NCI-H1436 (cell line): Measurements from ENCODE around the gene LRSAM1.
"Not testable (repeated sequence)": the region's sequence is repeated elsewhere in the genome, so short reads cannot be mapped to it uniquely, and the experiment has no call there.

ENCODE experiments used
- DNase-seq: peaks from one replicate; lab custom pipeline; 2025; lab: John Stamatoyannopoulos, UW

Gene LRSAM1

DNA sequence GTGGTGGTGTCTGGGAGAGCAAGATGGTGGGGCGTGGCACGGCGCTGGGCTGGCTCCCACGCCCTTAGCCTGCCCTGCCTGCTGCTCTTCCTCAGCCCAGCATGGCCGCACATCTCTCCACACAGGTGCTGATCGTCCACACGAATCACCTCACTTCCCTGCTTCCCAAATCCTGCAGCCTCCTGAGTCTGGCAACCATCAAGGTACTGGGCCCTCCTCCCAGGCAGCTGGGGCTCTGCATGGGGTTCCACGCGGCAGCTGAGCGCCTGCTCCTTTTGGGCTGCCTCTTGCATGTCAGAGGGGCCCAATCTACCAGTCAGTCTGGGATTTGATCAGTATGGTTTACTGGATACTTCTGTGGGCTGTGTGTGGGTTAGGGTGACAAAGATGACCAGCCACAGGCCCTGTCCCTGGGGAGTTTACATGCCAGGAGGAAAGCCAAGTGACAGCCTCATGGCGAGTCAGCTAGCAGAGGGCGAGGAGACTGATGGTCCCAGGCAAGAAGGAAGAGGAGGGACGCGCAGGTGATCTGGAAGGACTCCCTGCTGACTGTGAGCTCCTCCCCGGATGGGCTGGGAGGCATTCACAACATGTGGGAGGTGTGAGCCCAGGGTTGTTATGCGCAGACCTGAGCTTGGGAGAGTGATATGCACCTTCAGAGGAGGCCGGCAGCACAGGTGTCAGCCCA is 6.0 kb downstream of the LRSAM1 start:
- no peak for DNase-seq

DNA sequence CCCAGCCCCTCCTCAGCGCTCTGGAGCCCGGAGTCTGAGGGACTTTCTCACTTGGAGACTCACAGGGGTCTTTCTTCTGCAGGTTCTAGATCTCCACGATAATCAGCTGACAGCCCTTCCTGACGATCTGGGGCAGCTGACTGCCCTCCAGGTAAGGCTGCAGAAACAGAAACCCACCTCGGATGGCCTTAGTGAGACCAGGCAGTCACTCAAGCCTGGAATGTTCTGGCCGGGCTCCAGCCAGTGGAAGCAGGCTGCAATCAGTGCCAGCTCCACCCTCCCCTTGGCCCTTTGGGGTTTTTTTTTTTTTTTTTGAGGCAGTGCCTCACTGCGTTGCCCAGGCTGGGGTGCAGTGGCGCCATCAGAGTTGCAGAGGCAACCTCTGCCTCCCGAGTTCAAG is 7.6 kb downstream of the LRSAM1 start:
- DNase-seq: no peak

GRCh38 chr9:127463382-127463781 is 12.1 kb downstream of the LRSAM1 start:
- no peak for DNase-seq

- no peak for DNase-seq
Measured at GRCh38 chr9:127463911-127464310, 12.6 kb downstream of the LRSAM1 start.

DNA sequence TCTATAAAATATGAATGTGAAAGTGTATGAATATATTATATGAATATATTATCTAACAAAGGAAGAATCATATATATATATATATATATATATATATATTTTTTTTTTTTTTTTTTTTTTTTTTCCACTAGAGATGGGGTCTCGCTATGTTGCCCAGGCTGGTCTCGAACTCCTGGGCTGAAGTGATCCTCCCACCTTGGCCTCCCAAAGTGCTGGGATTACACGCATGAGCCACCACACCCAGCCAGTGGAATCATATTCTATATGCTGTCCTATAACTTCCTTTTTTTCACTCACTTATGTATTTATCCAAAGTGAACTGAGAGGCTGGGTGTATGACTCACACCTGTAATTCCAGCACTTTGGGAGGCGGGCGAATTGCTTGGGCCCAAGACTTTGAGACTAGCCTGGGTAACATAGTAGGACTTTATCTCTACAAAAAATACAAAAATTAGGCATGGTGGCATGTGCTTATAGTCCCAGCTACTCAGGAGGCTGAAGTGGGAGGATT is 15.2 kb downstream of the LRSAM1 start:
- DNase-seq: not testable (repeated sequence)

GRCh38 chr9:127467621-127468020 is 16.3 kb downstream of the LRSAM1 start:
- DNase-seq: no peak

DNA sequence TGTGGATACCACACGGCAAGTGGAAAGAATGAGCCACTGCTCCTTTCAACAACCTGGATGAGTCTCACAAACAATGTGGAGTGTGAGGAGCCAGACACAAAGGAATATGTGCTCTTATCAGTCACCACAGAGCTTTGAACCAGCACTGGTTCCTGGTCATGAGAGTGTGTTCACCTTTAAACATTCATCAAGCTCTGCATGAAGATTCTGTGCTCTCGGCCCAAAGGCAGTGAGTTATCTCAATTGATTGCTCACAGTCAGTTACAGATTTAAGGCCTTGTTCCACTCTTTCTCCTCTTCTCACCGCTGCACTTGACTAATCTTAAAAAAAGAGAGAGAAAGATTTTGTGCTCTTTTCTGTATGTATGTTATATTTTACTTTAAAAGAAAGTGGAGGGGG is 19.4 kb downstream of the LRSAM1 start:
- DNase-seq: no peak

DNA sequence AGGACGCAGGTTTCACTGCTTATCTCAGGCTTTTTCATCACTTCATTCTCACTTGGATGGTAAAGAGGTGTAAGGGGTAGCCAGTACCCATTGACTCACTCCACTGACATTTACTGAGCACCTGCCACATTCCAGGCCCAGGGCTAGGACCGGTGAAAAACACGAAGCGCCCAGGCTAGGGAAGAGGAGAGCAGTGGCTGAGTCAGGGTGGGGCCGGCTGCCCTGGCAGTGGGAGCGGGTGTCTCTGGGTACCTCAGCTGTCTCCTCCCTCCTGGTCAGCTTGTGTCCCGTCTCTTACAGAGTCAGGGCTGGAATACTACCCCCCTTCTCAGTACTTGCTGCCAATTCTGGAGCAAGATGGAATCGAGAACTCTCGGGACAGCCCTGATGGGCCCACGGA is 22.2 kb downstream of the LRSAM1 start:
- no peak for DNase-seq

- DNase-seq: no peak
Measured at GRCh38 chr9:127473932-127474331, 22.6 kb downstream of the LRSAM1 start.

GRCh38 chr9:127474592-127474991 is 23.3 kb downstream of the LRSAM1 start:
- DNase-seq: no peak

DNA sequence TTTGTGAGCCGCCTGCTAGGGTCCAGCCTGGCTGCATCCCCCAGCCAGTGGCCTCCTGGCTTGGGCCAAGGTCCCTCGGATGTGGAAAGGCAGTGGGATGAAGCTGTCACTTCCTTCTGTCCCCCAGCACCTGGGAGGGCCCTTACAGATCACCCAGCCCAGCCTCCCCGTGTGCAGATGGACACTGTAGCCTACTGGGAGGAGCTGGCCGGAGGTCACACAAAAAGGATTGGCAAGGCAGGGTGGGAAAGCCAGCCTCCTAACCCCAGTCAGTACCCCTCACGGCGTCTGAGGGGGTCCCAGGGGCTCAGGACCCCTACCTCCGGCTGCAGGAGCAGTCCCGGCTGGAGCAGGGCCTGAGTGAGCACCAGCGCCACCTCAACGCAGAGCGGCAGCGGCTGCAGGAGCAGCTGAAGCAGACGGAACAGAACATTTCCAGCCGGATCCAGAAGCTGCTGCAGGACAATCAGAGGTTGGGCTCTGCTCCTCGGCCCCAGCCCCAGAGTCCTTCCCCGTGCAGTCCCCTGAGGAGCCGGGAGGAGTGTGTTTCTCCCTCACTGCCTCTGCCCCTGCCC is 28.3 kb downstream of the LRSAM1 start:
- DNase-seq: no peak

- DNase-seq: no peak
Measured at GRCh38 chr9:127482662-127483061, 31.4 kb downstream of the LRSAM1 start.

- no peak for DNase-seq
Measured at GRCh38 chr9:127485995-127486394, 34.7 kb downstream of the LRSAM1 start.

- DNase-seq: no peak
Measured at GRCh38 chr9:127488946-127489345, 37.6 kb downstream of the LRSAM1 start.

GRCh38 chr9:127489471-127490115 is 38.3 kb downstream of the LRSAM1 start:
- DNase-seq: no peak

DNA sequence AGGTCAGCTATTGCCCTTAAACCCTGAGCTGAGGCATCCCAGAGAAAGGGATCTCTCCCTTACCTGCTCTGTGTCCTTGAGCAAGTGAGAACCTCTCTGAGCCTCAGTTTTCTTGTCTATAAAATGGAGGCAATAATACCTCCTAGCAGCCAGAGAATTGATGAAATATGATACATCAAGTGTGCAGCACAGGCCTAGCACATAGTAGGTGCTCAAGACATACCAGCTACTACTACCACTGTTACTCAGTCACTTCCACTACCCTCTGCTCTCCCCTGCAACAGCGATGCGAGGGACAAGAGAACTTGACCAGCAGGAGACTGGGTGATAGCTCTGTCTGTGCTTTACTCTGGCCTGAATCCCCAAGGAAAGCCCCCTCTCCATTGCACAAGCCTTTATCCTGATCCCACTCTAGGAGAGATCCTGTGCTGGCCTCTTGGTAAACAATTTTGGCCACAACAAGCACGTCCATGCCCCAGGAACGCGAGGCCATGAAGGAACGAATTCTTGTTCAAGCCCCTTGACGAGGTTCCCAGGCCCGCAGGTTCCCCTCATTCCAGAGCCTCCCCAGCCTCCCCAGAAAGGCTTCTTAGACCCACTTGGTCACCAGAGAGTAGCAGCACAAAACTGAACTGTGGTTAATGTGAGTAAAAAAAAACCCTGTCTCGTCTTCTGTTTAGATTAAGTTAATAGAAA is 39.4 kb downstream of the LRSAM1 start:
- DNase-seq: no peak

GRCh38 chr9:127491516-127491915 is 40.2 kb downstream of the LRSAM1 start:
- no peak for DNase-seq

DNA sequence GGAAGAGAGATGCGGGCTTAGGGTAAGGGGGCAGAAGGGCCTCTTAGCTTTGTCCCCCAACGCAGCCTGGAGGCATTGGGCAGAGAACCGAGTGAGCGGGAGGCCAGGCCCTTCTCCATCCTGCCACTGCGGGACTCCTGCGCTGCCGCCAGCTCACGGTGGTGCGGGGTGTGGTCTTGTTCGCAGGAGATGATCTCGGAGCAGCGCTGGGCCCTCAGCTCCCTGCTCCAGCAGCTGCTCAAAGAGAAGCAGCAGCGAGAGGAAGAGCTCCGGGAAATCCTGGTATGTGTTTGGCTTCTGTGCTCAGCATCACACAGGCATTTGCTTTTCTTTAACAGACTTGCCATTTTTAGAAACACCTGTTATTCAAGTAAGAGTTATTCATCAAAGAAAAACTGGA is 41.3 kb downstream of the LRSAM1 start:
- no peak for DNase-seq

DNA sequence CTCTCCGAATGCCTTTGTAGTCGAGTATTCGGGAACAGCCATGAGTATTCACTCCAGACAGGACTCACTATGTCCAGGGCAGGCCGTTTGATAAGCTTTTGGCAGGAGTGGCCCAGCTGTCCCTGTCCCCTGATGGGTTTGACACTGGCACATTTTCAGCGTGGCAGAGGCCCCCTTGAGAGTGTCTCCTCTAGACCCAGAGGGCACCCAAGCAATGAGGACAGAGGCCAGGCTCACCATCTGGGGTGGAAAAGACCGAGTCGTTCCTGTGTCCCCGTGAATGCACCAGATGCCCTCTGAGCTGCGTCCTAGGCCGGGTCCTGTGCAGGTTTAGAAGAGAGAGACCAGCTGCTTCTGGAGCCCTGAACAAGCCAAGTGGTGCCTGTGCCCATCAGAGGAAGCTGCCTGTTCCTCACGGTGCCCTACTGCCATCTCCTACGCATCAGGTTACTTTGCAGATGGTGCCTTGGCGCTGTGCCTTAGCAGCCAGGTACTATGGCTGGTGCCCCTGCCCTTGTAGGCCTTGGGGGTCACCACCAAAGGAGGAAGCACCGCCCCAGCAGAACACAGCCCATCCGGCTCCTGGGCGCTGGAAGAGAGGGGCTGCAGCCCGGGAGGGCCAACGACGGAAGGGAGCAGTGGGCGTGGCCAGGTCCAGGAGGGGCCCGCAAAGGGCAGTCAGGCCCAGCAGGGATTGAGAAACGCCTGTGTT is 42.4 kb downstream of the LRSAM1 start:
- no peak for DNase-seq

DNA sequence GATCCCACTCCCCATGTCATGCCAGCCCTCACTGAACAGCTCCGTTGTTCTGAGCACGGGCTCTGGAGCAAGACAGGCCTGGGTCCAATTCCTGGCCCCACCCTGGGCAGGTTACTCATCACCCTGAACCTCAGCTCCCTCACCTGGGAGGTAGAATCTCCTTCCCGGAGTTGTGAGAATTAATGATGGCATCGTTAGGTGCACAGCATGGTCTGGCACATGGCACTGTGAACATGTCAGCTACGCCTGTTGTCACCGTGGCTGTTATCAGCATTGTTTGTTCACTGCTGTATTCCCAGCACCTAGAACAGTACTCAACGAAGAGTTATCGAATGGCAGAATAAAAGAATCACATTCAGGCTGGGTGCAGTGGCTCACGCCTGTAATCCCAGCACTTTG is 43.0 kb downstream of the LRSAM1 start:
- DNase-seq: no peak

DNA sequence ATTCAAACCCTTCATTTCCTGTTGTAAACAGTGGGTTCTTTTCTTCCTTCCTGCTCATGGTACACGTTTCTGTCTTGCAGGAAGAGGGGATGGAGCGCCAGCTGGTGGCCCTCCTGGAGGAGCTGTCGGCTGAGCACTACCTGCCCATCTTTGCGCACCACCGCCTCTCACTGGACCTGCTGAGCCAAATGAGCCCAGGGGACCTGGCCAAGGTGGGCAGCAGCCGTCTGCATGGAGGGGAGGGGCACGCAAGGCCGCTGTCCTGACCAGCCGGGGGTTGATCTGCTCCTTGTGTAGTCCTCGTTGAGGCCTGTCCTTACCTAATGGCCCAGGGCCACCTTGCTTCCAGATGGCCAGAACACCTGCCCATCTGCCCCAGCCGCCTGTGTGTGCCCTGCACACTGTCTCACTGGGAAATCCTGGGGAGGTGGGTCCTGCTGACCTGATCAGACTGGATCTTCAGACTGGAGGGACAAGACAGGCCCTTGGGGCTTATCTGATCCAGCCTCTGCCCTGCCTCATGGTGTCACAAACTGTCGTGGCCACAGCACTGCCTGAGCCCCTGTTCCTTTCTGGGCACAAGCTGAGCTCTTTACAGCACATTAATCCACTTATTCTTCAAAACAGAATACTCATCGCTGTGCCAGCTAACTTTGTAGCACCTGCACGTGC is 44.7 kb downstream of the LRSAM1 start:
- DNase-seq: no peak

GRCh38 chr9:127496974-127497373 is 45.7 kb downstream of the LRSAM1 start:
- DNase-seq: no peak
